HG03378 (cell line): ENCODE measurements around the gene WDR82.

Source experiments
- ATAC-seq: cut with Tn5 transposase; IDR thresholded peaks from one replicate; pipeline ENCODE4 v1.9.1; 2021; ENCODE audit warnings: mild to moderate bottlenecking, moderate library complexity; ENCODE audit not compliant: unreplicated experiment

WDR82 gene

DNA sequence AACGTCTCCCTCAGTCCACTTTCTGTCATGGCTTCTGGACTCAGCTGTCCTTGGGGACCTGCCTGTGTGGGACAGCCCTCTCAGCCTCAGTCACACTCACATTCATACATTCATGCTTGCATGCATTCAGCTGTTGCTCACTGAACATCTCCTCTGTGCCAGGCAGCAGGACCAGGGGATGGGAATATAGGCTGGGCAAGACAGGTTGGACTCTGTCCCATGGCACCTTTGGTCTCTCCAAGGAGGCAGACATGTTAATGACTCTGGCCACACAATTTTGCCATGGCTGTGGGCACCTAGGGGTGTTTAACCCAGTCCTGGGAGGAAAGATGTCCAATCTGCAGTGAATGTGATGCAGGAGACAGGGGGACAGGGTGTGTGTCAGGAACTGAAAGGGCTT, 29.9 kb upstream of the WDR82 start:
- ATAC-seq = no peak

DNA sequence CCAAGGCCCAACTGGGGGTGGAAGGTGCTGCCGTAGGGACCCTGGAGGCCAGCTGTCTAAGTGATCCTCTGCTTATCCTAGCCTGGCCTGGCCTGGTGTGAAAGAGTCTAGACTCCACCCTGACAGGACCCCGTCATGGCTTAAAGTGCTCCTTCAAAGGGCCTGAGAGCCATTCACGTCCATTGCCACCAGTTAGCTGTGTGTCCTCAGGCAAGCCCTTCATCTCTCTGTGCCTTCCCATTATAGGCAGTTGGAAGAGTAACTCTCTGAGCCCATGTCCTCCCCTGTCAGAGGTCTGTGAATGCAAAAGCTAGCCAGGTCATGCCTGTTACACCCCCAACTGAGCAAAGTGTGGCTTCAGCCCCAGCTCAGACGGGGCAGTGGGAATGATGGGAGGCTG, 28.5 kb upstream of the WDR82 start:
- ATAC-seq = no peak

DNA sequence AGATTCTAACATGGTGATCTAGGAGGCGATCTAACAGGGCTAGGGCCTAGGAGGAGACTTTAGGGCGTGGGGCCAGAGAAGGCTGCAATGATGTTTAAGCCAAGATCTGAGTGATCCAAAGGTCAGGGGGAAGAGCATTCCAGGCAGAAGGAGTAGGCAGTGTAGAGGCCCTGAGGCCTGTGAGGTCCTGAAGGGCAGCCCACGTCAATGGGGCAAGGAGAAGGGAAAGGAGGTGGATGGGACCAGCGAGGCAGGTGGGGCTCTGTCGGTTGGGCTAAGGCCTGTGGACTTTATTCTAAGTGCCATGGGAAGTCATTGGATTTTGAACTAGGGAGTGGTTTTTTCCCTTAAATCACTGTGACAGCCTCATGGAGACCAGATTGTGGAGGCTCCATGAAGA, 27.5 kb upstream of the WDR82 start:
- no peak for ATAC-seq

DNA sequence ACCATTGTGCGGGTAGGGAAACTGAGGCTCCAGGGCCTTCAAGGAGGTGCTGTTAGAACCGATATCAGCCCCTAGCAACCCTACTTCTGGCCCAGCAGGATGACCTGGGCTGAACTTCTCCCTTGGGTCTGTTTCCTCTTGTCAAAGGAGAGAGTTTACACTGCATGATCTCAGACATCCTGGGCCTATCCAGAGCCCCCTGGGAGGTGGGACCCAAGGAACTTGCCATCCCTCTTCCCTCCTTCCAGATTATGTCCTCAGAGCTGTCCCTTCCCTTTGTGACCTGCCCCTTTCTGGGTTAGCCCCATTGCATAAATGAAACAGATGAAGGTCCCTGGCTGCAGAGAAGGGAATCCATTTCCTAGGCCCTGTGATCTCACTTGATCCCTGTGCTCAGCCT, 25.4 kb upstream of the WDR82 start:
- ATAC-seq = no peak

DNA sequence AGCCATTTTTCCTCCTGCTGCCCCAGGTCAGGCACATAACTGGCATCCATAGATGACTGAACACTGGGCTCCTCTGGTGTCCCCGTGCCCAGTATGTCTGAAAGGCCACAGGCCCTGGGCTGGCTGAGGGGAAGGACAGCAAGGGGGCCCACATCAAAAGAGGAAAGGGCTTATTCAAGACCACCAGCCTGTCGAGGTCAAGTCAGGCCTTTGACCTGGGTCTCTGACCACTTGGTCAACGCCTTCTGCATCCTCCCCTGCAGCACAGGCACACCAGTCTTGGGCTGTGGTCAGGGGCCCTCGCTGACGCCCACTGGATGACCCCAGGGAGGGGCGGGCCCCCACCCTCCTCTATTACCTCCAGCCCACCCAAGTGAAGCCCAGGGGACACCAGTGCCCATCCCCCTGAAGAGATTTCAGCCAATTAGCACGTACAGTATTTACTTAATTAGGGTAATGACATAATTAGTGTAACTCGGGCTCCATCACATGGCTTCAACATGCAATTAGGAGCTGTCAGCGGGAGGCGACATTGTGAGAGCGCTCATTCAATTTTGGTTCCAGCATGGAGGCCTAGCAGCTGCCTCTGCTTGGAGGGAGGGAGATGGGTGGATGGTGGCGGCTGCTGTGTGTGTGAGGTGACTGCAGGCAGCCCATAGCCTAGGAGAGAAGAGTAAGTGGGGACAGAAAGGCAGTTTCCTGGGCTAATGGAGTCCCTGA, 24.1 kb upstream of the WDR82 start:
- no peak for ATAC-seq

DNA sequence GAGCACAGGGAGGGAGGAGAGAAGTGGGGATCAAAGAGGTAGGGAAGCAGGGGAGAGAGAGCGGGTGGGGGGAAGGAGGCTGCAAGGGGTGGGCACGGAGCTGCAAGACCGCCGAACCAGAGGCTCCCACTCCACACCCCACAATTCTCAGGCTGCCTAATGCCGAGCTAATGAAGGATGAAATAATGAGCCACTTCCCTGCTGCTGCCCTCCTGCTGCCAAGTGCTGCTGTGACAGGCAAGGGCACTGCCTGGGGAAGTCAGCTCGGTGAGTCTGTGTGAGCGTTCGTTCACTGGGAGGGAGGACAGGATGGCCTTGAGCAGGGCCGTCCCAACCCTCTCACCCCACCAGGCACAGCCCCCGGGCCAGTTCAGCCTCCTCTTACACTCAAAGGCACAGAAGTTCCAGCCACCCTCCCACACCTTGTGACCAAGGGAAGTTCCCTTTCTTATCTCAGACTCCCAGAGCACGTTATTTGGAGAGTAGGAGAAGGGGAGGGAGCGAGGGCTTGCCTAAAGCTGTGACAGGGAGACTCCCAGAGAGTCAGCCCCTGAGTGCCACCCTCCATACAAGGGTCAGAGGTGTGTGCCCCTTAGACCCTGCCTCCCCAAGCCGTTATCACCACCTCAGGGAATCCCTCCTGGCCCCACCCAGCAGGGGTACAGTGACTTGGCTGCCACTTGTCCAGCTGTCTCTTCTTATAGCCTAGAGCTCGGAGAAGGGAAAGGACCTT, 21.6 kb upstream of the WDR82 start:
- ATAC-seq = no peak

DNA sequence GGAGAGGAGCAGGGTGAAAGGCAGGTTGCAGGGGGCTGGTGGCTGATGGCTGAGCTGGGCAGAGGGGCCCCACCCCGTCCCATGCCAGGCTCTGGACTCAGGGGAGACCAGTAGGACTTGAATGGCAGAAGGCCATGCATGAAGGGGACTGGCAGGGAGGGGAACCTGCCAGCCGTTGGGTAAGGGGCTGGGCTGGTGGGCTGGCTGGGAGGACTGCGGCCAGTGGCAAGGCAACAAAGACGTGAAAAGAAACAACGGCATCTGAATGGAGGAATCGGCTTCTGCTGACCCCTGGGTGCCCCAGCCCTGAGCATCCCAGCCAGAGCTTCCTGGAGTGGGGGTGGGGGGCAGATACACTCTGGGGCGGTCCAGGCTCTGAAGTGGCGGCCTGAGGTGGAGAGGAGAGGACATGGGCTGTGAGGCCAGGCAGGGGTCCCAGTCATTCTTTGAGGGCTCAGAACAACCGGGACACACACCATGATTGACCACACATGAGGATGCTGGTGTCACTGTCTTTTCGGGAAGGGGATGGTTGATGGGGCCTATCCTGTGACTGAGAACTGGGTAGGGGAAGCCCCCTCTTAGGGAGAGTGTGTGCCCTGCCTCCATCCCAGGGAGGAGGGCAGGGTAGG, 20.9 kb upstream of the WDR82 start:
- no peak for ATAC-seq

DNA sequence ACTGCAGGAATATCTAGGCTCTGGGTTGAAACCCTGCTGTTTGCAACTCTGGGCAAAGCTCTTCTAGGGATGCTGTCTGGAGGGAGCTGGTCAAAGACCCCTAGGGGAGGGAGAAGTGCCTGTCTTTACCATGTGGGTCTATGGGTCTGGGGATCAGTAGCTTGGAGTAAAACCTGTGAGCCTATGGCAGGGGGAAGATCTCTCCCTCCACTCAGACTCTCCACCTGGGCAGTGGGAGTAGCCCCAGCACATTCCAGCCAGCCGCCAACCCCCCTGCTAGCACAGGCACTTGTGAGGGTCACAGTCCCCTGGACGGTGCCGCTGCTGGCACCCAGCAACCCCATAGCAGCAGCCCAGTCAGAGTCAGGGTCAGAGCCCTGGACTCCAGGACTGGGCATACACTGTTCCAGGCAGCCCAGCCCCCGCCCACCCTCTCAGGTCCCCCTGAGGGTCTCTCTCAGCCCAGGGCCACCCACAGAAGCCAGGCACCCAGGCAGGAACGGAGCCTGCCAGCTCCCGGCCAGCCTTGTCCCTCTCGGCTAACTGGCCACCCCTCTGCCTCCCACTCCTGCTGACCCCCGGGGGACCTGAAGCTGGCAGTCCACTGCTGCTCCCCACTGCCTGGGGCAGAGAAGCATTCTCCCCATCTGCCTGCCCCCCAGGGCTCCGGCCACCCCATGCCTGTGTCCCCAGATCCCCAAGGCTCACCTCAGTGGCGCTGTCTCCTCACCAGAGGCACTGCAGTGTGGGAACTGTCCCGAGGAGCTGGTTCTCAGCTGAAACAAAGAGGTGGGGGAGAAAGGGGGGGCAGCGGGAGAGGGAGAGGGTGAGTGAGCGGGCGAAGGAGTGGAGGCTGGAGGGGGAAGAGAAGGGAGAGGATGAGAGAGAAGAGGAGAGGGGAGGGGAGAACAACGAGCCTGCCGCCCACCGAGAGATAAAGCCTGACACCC, 20.0 kb upstream of the WDR82 start:
- ATAC-seq = no peak

DNA sequence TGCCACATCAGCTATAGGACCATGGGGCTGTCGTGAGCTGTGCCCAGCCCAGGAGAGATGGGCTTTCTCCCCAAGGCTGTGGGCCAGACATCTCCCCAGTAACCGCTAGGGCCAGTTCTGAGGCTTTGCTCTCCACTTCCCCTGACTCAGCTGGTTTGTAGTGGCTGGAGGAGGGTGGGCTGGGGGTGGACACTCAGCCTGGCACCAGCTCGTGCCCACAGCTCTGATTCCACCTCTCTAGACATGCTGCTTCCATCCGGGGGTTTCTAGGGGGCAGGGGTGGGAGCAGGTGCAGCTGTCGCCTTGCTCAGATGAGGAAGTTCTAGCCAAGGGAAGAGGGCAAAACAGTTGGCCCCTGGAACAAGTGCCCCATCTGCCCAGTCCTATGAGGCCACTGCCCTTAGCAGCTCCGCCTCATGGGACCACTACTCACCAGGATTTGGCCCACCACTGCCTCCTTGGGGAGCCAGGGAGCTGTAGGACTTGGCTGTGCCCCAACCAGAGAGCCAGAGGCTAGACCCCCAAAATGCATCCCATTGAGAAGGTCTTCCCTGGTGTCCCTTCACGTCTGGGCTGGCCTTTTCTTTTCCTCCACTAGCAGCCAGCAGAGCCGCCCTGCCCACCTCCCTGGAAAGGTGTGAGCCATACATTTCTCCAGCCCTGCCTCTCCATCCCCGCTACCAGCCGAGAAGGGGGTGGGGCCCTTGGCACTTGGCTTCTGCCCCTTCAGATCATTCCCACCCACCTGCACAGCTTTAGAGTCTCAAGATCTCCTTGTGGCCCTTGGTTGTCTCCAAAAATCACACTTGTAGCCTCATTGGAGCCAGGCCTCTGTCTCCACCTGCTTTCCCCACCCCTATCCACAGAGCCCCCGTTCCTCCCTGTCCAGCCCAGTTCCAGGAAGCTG, 19.0 kb upstream of the WDR82 start:
- no peak for ATAC-seq

DNA sequence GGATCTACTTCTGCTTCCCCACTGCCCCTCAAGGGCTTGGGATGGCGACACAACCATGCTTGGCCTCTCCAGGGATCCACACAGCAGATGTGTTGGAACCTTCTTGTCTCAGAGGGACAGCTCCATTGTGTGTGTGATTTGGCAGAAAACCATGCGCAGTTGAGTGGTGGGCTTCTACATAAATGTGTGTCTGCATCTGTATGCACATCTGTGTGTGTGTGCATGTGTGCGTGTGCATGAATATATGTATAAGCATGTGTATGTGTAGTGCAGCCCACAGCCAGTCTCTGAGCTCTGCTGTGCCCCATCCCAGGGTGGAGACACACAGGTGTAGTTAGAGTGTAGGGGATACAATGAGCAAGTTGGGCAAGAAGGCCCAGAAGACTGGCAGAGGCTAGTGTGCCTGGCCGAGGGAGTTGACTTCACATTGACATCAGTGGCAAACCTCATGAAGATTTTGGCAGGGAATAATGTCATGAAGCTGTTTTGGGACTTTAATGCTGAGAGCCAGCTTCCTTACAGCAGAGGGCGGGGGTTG, 17.3 kb upstream of the WDR82 start:
- ATAC-seq = no peak

DNA sequence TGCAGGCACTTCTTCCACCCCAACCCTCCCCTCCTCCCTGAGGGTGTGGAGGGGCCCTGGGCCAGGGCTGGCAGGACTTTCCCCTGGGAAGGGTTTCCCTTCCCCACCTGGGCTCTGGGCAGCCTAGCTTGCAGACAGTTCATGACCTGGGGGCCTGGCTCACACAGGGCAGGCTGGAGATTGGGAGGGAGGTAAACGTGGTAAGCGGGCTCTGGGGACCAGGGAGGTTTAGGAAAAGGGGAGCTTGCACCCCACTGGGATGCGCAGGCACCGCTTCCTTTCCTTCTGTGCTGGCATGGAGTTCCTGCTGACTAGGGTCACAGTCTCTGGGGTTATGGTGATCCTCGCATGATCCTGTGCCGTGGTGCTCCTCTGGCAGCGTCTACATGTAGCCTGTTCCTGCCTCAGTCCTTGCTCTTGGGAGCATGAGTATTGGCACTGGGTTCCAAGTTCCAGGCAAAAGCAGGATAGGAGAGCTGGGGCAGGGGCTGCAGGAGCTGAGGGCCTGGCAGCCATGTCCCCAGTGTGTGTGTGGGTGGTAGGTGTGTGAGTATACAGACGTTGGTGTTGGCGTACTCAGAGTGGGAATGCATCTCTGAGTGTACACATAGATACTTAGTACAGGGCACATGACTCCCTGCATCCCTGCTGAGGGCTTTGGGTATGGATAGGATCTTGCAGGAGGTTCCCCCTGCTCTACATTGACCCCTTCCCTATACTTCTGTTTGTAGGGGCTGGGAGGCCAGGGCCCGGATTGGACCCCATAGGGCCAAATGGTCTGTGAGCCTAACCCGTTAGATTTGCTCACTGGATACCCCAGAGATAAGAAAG, 16.1 kb upstream of the WDR82 start:
- no peak for ATAC-seq

DNA sequence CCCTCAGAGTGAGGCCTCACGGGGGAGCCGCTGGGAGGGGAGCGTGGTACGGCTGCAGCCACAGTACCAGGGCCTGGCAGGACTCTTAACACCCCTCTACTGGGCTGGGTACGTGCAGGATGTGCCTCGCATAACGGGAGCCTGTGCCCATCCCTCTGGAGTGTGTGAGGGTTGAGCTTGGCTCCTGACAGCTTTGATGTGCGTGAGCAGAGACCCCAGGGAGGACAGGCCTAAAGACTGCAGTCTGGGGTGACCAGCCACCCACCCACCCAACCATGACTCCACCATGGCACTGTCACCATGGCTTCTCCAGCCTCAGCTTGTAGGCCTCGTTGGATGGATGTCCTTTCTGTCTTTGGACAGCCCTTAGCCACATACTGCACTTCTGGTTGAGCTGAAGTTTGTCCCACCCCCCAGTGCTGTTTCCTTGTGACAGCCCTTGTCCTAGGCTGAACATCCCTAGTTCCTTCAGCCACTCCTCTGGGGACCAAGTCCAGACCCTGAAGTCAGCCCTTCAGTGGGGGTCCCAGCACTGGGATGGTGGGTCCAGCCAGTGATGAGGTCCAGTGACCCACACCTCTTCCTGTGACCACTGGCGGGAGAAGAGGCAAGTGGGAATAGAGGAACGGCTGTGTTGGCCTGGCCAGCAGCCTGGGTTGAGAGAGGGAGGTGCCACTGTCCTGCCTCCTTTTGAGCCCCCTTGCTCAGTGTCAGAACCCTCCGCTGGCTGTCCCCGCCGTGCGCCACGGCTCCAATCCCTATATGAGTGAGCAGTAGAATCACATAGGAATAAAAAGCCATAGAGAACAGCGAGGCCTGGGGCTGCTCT, 15.3 kb upstream of the WDR82 start:
- ATAC-seq = no peak

DNA sequence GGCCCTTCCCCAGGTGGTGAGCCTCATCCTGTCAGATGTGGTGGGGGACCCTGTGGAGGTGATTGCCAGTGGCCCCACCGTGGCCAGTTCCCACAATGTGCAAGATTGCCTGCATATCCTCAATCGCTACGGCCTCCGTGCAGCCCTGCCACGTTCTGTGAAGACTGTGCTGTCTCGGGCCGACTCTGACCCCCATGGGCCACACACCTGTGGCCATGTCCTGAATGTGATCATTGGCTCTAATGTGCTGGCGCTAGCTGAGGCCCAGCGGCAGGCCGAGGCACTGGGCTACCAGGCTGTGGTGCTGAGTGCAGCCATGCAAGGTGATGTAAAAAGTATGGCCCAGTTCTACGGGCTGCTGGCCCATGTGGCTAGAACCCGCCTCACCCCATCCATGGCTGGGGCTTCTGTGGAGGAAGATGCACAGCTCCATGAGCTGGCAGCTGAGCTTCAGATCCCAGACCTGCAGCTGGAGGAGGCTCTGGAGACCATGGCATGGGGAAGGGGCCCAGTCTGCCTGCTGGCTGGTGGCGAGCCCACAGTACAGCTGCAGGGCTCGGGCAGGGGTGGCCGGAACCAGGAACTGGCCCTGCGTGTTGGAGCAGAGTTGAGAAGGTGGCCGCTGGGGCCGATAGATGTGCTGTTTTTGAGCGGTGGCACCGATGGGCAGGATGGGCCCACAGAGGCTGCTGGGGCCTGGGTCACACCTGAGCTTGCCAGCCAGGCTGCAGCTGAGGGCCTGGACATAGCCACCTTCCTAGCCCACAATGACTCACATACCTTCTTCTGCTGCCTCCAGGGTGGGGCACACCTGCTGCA, 14.0 kb upstream of the WDR82 start:
- no peak for ATAC-seq

DNA sequence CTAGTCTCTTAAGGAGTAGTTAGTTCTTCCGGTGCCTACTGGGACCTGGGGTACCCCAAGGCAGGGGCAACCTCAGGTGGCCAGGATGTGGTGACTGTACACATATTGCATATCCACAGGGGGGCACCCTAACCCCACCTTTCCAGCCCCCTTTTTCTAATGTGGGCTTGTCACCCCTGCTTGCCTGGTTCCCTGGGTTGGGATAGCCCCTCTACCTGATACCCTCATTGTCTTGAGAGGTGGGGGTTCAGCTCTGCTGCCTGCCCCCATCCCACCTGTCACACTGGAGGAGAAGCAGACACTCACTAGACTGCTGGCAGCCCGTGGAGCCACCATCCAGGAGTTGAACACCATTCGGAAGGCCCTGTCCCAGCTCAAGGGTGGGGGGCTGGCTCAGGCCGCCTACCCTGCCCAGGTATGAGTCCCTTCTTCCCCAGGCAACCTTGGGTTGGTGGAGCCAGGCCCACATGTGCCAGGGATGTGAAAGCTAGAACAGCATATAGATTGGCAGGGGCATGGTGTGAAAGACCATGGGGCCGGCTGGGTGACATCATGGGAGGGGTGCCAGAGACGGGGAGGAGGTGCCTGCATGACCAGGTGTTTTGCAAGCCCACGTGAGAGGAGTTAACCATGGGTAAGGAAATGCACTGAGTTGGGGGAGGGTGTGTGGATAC, 13.2 kb upstream of the WDR82 start:
- no peak for ATAC-seq

DNA sequence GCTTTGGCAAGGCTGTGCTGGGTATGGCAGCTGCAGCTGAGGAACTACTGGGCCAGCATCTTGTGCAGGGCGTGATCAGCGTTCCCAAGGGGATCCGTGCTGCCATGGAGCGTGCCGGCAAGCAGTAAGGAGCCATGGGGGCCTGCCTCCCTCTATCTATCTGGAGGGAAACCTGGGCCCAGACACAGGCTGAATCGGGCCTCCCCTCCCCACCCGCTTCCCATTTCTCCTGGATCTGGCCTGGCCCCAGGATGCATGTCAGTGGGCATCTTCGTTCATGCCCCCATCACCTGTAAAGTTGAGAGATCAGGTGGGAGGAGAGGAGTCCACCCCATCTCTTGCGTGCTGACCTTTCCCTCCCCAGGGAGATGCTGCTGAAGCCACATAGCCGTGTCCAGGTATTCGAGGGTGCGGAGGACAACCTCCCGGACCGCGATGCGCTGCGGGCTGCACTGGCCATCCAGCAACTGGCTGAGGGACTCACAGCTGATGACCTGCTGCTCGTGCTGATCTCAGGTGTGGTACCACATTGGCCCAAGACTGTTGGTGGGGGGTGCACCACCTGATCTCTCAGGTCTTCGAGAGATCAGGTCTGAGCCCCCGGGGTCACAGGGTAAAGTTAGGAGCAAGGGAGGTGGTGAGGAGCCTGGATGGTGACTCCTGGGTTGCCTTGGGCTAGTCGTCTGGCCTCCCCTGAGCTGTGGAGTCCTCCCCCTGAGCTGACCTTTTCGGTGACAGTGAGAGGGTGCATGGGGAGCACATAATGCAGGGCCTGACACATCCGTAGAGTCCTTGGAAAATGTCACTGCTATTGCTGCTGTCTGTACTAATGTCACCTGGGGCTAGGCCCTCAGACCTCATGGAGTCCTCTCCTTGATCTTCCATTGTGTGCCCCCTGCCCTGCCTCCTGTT, 12.4 kb upstream of the WDR82 start:
- no peak for ATAC-seq
